GM19240 (cell line): ENCODE results near the gene MID1.

Experiments
- DNase-seq: peaks from one replicate; pipeline ENCODE4 v3.0.0; 2011; ENCODE audit warnings: low spot score; ENCODE audit not compliant: insufficient read length

MID1 gene

DNA sequence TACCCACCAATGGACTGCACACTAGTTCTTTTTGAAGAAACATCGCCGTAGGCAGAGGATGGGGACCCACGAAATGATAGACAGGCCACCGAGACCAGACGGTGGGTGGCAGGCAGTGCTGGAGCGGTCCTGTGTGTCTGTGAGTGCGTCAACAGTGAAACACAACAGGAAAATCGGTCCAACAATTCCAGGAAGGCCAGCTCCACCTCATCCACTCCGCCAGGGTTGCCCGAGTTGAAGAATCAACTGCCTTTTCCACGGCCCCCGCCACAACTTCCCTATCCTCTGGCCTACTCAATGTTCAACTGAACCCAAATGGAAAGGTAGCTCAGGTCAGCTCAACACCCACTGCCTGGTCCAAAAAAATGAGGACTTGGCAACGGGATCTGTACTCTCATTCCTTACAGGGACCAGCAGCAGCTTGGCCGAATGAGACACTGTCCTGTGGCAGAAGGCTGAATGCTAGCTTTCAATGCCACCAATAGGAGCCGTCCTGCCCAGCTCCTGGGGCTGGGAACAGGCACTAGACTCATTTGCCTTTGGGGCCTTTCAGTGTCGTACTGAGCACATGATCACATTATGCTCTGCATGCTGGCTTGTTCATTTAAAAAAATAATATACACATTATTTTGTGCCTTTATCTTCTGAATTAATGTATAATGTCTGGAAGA, 43.5 kb downstream of the MID1 start:
- DNase-seq: no peak

DNA sequence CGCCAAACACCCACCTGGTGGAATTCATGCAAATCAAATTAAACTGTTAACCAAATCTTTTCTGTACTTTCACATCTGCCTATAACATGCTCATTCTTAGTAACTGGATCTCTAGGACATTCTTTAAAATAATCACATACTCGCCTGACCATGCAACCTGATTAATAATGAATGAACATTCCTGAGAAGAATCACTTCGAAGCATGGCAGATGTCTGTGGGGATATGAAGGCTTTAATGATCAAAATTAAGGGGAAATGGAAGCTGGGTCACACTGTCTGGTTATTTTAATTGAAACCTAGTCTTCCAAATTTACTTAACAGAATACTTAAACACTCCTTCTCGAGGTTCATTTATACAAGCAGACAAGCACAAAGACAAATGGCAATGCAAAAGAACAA, 44.2 kb downstream of the MID1 start:
- DNase-seq: no peak

DNA sequence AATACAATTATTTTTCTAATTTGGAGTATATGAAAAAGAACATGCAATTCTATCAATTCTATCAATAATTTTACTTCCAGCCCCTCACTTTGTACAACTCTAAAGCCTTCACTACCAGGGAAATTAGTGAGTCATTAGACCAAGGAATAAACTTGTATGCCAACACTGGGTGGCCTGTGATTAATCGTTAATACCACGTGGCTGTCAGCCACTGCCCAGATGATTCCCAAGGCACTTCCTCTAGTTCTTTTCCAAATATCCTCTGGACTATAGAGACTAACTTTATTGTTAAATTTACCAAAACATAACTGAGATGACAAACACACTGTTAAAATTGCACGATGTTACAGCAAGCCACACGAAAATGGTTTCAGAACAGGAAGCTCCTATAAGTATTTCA, 45.7 kb downstream of the MID1 start:
- DNase-seq: no peak

DNA sequence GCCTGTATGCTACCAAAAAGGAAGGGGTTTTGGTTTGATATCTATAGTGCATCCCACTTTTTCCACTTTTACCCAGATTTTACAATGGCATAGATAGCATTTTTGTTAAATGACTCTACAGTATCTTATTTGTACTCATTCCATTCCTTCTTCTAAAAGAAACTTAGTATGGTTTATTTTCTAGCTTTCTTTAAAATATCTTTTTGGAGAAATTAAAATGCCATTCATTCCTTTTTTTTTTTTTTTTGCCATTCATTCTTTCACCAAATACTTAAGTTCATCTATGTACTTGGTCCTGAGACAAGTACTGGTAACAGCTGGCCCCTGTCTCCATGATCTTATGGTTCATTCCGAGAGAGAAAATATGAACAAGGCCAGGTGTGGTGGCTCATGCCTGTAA, 49.1 kb downstream of the MID1 start:
- no peak for DNase-seq

DNA sequence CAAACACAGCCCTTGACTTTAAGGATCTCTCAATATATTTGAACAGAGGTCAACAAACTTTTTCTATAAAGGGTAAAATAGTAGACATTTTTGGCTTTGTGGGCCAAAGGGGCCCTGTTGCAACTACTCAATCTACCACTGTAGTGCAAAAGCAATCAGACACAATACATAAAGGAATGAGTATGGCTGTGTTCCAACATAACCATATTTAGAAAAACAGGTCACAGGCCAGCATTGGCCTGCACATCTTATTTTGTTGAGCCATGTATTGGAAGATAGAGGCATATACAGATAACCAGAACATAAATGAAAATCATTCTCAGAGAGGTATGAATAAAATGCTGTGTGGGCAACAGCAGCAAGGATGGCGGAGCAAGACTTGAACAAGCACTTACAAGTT, 49.8 kb downstream of the MID1 start:
- DNase-seq: no peak

DNA sequence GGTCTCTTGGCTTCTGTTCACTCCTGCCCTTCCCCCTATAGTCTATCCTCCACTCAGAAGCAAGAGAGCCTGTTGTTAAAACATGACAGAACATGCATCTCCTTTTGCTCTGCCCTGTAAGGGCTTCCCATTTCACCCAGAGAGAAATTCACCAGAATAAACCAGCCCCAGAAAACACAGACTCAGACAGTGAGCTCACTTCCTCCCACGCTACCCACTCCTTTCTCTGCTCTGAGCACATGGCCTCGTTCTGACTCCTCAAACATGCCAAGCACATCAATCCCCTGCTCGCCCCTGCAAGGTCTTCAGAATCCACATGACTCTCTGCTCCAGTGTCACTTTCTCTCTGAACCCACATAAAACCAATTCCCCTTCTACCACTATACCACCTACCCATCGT, 50.4 kb downstream of the MID1 start:
- no peak for DNase-seq

DNA sequence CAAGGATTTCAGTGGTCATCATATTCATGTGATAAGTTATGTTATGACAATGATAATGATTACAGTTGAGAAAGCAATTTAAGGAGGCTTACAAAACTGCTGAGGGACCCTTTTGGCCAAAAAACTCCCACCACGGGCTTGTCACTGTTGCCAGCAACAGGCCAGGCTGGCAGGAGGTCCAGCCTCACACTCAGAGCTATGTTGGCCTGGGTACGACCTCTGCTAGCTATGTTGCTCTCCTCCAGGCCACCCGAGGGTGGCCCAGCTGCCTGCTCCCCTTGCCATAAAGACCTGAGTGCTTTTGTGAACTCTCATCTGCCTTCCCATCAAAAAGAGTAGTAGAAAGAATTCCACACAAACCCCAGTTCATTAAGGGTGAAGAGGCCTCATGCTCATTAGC, 52.0 kb downstream of the MID1 start:
- DNase-seq: no peak

DNA sequence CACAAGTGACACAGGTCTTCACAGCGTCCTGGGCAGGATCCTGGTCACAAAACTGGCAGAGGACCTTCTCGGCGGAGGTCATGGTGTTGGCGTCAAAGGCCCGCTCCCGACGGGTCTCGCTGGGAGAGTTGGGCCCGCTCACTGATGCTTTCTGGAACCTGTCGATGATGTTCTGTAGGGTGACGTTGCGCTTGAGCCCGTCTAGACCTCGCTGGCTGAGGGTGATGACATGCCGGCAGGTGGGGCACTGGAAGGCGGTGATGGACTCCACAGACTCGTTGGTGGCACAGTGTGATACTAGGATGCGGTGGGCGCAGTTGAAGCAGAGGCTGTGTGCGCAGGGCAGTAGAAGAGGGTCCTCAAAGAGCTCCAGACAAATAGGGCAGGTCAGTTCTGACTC, 53.2 kb downstream of the MID1 start:
- DNase-seq: no peak

DNA sequence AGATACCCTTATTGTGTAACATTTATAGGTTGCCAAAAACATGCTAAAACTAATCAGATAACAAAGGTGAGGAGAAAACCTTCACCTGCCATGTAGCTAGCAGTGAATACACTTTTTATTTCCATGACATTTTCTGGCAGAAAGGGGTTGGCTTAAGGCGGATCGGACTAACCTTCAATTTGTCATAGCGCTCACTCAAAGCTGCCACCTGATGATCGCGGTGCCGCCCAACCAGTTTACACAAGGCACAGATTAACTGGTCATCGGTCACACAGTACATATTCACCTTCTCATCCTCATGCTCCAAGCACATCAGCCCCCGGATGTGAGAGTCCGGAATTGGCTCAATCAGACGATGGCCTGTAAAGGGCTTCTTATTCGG, 53.7 kb downstream of the MID1 start:
- no peak for DNase-seq

DNA sequence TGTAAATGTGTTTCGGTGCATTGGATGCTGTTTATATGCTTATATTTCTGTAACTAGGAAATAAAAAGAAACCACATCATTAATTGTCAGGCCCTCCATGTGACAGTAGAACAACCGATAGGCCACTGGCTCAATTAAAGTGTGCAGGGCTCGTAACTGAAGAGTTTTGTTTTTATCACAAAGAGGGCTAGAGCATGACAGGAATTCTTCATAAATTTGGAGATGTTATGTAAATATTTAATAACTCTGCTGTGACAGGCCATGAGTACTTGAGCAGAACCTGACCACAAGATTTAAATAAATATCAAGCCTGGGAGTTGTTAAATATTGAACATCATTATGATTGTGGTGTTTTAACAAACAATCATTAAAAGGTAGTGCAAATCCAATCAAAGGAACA, 55.9 kb downstream of the MID1 start:
- DNase-seq: no peak

DNA sequence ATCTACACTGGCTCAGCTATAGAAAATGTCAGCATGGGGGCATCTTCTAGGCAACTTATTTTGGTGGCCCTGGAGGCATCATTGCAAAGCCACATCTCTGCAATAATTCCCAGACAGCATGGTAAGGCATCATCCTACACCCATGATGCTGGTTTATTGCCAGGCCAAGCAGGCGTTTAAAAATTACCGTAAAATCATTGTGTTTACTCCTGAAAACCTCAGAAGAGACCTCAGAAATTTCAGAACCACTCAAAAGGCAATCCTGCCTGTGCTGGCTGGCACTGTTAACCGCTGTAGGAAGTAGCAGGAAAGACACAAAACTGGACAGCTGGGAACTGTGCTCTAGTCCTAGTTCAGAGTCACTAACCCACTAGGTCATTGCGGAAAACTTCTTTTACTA, 63.2 kb downstream of the MID1 start:
- no peak for DNase-seq

DNA sequence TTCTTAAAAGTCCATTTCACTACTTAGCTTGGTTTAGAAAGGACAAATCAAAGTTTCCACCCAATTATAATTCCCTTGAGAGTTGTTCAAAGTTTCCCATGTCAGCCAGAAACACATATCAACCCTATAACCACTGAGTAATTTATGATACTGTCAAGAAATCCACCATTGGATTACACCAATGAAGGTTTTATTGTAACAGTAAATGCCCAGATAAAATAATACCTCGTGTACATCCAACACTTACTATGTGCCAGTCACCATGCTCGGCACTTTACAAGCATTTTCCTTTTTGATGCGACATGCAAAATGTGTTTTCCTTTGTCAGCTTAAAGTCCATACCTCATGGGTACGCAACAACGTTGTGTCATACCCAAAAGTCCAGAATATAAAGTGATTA, 64.0 kb downstream of the MID1 start:
- DNase-seq: no peak

DNA sequence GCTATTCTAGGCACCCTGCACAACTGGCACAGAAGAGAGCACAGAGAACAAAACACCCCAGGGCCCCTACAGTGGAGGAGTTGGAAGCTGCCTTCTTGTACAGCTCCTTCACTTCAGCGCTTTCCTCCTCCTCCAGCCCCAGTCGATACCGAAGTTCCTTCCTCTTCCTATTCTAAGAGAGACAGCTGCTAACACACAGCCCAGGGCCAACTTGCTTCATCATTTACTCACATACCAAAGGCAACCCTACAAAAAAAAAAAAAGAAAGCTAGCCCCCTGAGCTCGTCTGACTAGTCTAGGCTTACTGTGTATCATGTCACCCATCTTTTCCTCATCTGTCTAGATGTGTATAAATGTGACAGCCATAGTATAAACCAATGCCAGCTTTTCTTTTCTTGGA, 64.5 kb downstream of the MID1 start:
- DNase-seq: no peak

DNA sequence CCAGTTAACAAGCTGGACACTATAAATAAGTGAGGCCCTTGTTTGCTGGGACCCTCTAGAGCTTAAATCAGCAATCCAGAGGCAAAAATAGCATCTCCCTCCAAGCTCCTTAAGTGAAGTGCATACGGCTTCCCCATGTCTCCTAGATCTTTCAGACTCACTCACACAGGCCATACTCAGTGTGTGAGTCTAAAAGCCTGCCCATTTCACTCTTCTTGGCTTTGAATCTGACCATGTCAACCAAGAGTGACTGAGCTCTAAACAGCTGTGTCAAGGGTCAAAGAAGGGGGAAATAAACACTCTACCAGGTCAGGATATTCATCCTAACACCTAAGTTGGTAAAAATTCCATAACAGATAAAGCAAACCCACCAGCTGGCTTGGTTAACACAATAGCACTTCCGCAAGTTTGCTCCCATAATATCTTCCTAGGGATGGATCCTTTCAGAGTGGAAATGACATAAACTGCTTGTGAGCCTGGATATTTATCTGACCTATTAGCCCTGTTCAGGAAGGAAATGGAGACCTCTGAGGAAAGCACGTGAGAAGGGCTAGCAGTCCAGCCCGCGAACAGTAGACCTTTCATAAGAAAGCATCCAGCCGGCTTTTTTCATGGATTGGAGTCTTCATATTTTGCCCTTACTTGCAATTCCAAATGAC, 65.6 kb downstream of the MID1 start:
- DNase-seq: no peak

DNA sequence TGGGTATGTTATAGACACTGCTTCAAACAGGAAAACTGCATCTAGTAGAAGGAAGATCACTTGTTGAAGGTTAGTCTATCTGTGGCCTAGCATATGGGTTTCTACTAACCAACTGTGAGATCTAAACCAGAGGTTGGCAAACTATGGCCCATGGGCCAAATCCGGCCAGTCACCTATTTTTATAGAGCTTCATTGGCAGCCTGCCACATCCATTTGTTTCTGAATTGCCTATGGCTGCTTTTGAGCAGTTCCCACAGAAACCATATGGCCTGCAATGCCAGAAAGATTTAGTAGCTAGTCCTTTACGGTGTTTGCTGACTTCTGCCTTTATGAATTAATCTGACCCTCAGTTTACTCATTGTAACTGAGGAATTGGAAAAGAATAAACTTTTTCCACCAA, 71.1 kb downstream of the MID1 start:
- no peak for DNase-seq

DNA sequence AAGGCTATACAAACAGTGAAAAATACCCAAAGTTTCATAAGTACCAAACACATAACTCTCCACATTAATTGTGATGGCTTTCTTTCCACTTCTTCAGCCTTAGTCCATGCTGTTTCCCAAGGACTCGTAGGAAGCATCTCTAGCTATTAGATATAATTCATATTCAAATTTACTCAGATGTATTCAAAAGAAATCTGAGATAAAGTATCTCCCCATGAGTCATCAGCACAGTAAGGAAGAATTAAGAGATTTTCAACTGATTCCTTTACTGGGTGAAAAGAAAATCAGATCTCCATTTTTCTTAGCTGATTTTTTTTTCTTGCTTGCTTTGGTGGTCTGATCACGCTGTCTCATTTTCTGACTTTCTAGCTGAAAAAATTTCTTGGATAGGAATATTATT, 71.7 kb downstream of the MID1 start:
- no peak for DNase-seq

DNA sequence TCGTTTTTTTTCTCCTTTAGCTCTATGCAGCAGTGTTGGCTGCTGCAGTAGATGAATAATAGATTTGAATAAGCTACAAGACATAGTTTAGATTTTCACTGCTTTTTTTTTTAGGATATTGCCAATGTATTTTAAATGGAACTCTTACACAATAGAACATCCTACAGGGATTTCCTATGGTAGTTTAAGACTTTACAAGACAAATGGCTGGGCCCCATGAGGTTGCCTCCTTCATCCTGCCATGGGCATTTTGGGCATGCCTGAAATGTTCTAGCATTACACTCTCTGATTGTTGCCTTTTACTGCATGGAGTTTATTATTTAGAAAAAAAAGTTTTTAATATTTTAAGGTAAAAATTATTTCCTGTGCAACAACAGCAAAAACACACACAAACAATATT, 74.5 kb downstream of the MID1 start:
- no peak for DNase-seq

DNA sequence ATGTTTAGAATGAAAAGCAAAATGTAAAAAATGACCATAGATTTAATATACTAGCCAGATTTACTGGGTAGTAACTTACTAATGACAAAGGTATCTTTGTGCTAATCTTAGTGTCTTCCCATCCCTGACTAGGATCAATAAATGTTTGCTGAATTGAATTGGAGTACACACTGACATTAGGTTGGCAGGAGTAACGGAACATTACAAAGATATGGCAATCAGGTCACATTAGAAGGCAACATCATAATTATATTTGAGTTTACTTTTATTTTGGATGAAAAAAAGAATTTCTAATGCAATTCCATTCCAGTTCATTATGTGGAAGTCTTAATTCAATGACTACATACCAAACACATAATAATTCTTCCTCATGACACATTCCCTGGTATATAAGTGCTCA, 77.8 kb downstream of the MID1 start:
- no peak for DNase-seq

DNA sequence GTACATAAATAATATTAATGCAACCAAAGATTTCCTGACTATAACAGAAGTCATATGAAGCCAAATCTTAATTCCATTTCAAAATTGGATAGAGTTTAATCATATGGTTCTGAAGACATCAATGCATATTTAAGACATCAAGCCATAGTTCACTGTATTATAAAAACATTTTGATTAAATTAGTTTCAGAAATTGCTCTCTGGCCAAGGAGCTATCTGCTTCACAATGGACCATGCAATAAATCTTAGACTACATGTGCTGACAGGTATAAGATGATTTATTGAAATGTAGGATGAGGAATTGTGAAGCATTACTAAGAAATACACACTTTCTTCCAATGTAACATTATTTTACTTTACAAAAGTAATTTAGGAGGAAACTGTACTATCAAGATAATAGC, 81.6 kb downstream of the MID1 start:
- no peak for DNase-seq

DNA sequence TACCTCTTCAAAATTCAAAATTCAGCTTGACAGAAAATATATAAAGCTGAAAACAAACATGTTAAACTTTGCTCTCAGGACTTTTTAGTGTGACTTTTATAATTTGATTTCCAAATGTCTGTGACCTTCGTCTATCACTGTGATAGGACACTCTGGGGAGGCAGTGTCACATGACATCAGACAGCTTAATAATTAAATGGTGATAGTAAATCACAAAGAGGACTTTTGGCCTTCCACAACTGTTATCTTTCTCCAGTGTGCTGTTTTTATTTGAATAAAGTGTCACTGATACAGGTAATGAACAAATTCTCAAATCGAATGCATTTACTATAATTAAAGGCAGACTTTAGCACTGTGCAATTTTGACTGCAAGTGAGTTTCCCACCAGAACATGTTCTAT, 83.1 kb downstream of the MID1 start:
- DNase-seq: no peak

DNA sequence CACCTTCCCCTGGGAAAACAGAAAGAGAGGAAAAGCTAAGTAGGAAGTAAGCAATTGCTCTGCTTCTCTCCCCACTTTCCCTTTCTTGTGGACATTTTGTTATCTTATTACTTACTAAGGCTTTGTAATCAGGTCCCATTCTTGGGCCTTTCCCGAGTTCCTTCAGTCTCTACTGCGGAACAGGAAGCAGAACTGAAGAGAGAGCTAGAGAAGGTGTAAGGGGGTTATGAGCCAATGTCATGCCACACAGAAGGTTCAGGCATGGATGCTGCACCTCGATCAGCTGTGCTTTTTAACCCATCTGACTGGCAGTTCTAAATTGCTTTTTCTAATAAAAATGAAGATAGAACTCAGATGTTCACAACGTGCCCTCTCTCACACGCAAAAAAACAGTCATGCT, 83.6 kb downstream of the MID1 start:
- DNase-seq: no peak

DNA sequence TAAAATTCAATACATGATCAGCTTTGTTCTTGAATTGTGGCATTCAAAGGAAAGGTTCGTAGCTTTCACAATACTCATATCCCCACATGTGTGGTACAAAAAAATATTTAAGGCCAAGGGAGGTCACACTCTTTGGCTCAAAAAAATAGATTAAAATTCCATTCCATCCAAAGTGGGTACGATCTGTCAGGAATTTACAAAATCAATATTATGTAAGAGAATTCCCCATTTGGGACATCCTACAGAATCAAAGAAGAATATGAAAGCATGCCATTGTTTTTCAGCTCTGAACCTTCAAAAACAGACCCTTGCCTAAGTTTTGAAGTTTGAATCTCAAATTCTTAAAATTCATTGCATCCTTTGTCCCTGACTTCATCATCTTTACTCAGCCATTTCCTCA, 85.8 kb downstream of the MID1 start:
- DNase-seq: no peak

DNA sequence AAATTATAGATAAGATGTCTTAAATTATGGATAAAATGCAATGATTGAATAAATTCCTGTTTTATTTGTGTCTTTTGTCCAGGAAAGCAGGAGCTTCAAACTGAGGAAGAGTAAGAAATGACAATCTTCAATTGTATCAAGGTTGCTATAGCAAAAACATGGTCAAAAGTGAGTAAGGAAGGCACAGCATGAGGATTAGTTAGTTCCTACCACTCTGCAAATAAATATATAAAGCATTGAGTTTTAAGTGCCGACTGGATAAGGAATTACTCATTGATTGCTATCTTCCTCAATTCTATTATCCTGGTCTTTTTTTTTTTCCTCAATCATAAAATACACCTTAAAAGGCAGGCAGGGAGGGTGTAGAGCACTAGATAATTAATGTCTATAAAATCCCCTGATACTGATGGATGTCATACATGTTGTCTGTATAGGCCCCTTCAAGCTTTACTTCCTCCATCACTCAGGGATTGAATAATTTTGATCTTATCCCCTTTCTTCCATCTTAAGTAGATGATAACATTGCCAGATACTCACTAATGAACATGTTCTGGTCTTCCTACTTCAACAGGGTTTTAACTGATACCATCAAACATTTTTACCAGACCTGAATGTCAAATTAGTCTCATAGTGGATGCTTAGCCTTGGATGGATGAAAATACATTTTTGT, 86.6 kb downstream of the MID1 start:
- no peak for DNase-seq
